ENCODE data around the gene TFCP2. TPM values are rescaled to one million over a fixed set of nuclear protein-coding genes. Genes with fewer than 3 reads are reported as not detected.

The TFCP2 gene
- polyA plus RNA-seq, 4 donors: 49.5 to 59.0 (median 54.7) TPM

- no peak for DNase-seq (ENCODE audit: low read depth in 4 of 4, low spot score in 2 of 4)
These were observed 25.0 kb upstream of the TFCP2 start for GRCh38 chr12:51197736-51198567.

GRCh38 chr12:51196547-51196946 lies 23.6 kb upstream of the TFCP2 start:
- DNase-seq (ENCODE audit: low read depth in 4 of 4, low spot score in 2 of 4): no peak

GRCh38 chr12:51195841-51196240 lies 22.9 kb upstream of the TFCP2 start:
- DNase-seq (ENCODE audit: low read depth in 4 of 4, low spot score in 2 of 4): no peak

GRCh38 chr12:51192284-51192671 lies 19.3 kb upstream of the TFCP2 start:
- DNase-seq (ENCODE audit: low read depth in 4 of 4, low spot score in 2 of 4): no peak

- no peak for DNase-seq (ENCODE audit: low read depth in 4 of 4, low spot score in 2 of 4)
These were observed 18.8 kb upstream of the TFCP2 start for GRCh38 chr12:51191516-51192283.

GRCh38 chr12:51190820-51191219 lies 17.9 kb upstream of the TFCP2 start:
- no peak for DNase-seq (ENCODE audit: low read depth in 4 of 4, low spot score in 2 of 4)

- DNase-seq (ENCODE audit: low read depth in 4 of 4, low spot score in 2 of 4): no peak
These were observed 16.9 kb upstream of the TFCP2 start for GRCh38 chr12:51189790-51190355.

- no peak for DNase-seq (ENCODE audit: low read depth in 4 of 4, low spot score in 2 of 4)
These were observed 15.6 kb upstream of the TFCP2 start for GRCh38 chr12:51188359-51189051.

- DNase-seq (ENCODE audit: low read depth in 4 of 4, low spot score in 2 of 4): no peak
These were observed 14.5 kb upstream of the TFCP2 start for GRCh38 chr12:51187370-51187987.

GRCh38 chr12:51186465-51187085 lies 13.6 kb upstream of the TFCP2 start:
- no peak for DNase-seq (ENCODE audit: low read depth in 4 of 4, low spot score in 2 of 4)

- no peak for DNase-seq (ENCODE audit: low read depth in 4 of 4, low spot score in 2 of 4)
These were observed 12.3 kb upstream of the TFCP2 start for GRCh38 chr12:51185171-51185717.

- DNase-seq (ENCODE audit: low read depth in 4 of 4, low spot score in 2 of 4): peak in 1 of 4 donors; percentile 64
These were observed 10.9 kb upstream of the TFCP2 start for GRCh38 chr12:51183816-51184215.

- no peak for DNase-seq (ENCODE audit: low read depth in 4 of 4, low spot score in 2 of 4)
These were observed 10.4 kb upstream of the TFCP2 start for GRCh38 chr12:51183349-51183748.

GRCh38 chr12:51181558-51181957 lies 8.6 kb upstream of the TFCP2 start:
- DNase-seq (ENCODE audit: low read depth in 4 of 4, low spot score in 2 of 4): no peak

GRCh38 chr12:51177897-51178296 lies 5.0 kb upstream of the TFCP2 start:
- DNase-seq (ENCODE audit: low read depth in 4 of 4, low spot score in 2 of 4): no peak

GRCh38 chr12:51174501-51174900 lies 1.6 kb upstream of the TFCP2 start:
- no peak for DNase-seq (ENCODE audit: low read depth in 4 of 4, low spot score in 2 of 4)

- no peak for DNase-seq (ENCODE audit: low read depth in 4 of 4, low spot score in 2 of 4)
These were observed 936 bp downstream of the TFCP2 start for GRCh38 chr12:51171884-51172514.

GRCh38 chr12:51163795-51164194 lies 9.1 kb downstream of the TFCP2 start:
- no peak for DNase-seq (ENCODE audit: low read depth in 4 of 4, low spot score in 2 of 4)

GRCh38 chr12:51162217-51162616 lies 10.7 kb downstream of the TFCP2 start:
- DNase-seq (ENCODE audit: low read depth in 4 of 4, low spot score in 2 of 4): no peak
